Renal cortex interstitium (tissue), 15 donors: ENCODE data around the gene TSEN2. TPM values are rescaled to one million over a fixed set of nuclear protein-coding genes. Genes with fewer than 3 reads are reported as not detected.
"Not testable (repeated sequence)": the region's sequence is repeated elsewhere in the genome, so short reads cannot be mapped to it uniquely, and the experiment has no call there.

Experiments used
- DNase-seq, 11 donors: peaks; one replicate each; pipeline ENCODE4 v3.0.0-alpha.2; 2013; ENCODE audit warnings: low read depth in 9 of 11, low spot score in 4 of 11; ENCODE audit errors: extremely low read depth in 1 of 11
- long read RNA-seq, 16 experiments: transcript quantifications; one replicate each; lab custom pipeline, GENCODE V29; 2026
- polyA plus RNA-seq, 3 donors: library from polyadenylated mRNA; unstranded; fragments of 120-200 nt; gene quantifications; one replicate each; pipeline ENCODE4 v1.2.1, GENCODE V29; 2013; ENCODE audit not compliant: insufficient read length in 3 of 3

TSEN2 gene
- 10 to 100 TPM; 23.3 to 31.5 (median 24.0) TPM for polyA plus RNA-seq
- long read RNA-seq, donor 1, result 0 reads
- long read RNA-seq, donor 2, result 0 reads
- long read RNA-seq, donor 3, result 0 reads
- long read RNA-seq, donor 4, result 0 reads
- long read RNA-seq, donor 5, result 0 reads
- long read RNA-seq, donor 6, result 0 reads
- long read RNA-seq, donor 7, result 0 reads
- long read RNA-seq, donor 8, result 0 reads
- long read RNA-seq, donor 9, result 0 reads
- long read RNA-seq, donor 10, result 0 reads
- long read RNA-seq, donor 11, result 0 reads
- long read RNA-seq, donor 12, result 0 reads
- long read RNA-seq, donor 13, partial matches to known transcripts, result 0 of 1 reads
- long read RNA-seq, donor 13, other reads (novel, unspliced or antisense), result 0 of 1 reads
- long read RNA-seq, donor 14, partial matches to known transcripts, result 0 of 1 reads
- long read RNA-seq, donor 14, other reads (novel, unspliced or antisense), result 0 of 1 reads
- long read RNA-seq, donor 15, result 0 reads
- long read RNA-seq, donor 16, partial matches to known transcripts, result 0 of 2 reads
- long read RNA-seq, donor 16, other reads (novel, unspliced or antisense), result 0 of 2 reads

DNA sequence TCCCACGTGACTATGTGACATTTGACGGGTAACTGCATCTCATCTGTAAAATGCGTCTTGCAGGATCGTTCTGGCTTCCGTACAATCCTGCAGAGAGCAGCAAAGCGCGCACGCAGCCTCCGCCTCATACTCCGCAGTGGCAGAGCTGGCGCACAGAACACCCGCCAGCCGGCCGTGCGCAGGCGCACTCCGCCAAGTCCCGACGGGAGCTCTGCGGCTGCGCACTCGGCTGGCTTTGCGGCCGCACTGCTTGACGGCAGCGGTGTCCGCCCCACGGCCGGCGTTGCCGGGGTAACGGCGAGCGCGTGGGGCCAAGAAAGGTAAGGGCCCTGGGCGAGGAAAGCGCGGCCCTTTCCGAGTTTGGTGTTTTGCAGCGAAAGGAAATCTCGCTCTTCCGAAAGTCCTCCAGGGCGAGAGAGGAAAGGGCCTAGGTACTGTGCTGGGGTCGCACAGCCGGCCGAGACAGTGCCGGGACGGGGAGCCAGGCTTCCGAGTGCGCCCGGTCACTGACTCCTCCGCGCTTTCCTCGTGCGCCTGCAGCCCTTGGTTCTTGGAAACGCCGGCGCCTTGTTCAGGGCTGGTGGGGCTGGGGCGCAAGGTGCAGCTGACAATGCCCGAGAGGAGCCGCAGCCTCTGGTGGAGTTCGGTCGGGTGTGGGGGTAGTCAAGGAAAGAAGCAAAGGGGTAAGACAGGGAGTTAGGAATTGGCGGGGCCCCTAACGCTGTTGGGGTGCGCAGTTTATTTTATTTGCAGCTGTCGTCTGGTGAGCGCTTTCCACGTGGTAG, at the start of gene TSEN2:
Gene TSEN2, plus strand, starts transcription at position 283 of the 785 bp plus-strand sequence. CDS start 5,321 bp downstream, outside the sequence.
- peak; percentile 91 to 97 (median 93) for DNase-seq

- DNase-seq, result no peak
Measured at GRCh38 chr3:12436514-12437220, 47.6 kb upstream of the TSEN2 start.

DNA sequence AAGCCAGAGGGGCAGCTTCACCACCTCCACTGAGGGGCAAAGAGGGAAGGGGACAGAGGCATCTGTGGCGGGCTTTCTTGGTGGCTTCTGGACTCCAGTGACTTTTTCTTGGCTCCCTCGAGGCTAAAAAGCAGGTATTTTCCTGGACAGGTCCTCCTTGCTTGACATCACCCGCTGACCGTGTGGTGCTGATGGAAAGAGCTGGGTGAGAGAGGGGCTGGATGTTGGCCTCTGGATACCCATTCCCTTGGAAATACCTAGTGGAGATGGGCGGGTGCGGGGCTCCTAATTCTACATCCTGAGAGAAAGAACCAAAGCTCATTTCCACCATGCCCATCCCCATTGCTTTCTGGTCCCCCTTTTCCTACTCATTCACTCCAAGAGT, 47.1 kb upstream of the TSEN2 start:
- DNase-seq, result no peak

GRCh38 chr3:12437861-12438260, 46.4 kb upstream of the TSEN2 start:
- no peak for DNase-seq

DNA sequence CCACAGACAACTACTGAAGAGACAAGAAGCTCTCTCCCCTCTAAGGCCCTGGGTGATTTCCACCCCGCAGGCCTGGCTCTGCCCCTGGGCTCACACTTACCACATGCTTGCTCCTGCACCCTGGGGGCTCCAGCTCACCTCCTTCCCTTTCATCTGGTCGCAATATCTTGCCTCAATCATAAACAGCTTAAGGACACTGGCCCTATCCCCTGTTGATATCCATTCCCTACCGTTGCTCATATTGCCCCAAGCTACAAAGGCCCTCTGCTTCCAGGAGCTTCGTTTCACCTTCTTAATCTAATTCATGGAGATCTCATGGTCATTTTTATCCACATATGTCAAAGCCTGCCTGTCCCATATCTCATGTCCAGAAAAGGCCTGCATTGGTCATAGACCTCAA, 46.0 kb upstream of the TSEN2 start:
- DNase-seq, result no peak

GRCh38 chr3:12439161-12439940, 44.9 kb upstream of the TSEN2 start:
- no peak for DNase-seq

- no peak for DNase-seq
Measured at GRCh38 chr3:12440927-12441714, 43.2 kb upstream of the TSEN2 start.

GRCh38 chr3:12442654-12443501, 41.4 kb upstream of the TSEN2 start:
- DNase-seq, result no peak

- no peak for DNase-seq
Measured at GRCh38 chr3:12443781-12444522, 40.3 kb upstream of the TSEN2 start.

DNA sequence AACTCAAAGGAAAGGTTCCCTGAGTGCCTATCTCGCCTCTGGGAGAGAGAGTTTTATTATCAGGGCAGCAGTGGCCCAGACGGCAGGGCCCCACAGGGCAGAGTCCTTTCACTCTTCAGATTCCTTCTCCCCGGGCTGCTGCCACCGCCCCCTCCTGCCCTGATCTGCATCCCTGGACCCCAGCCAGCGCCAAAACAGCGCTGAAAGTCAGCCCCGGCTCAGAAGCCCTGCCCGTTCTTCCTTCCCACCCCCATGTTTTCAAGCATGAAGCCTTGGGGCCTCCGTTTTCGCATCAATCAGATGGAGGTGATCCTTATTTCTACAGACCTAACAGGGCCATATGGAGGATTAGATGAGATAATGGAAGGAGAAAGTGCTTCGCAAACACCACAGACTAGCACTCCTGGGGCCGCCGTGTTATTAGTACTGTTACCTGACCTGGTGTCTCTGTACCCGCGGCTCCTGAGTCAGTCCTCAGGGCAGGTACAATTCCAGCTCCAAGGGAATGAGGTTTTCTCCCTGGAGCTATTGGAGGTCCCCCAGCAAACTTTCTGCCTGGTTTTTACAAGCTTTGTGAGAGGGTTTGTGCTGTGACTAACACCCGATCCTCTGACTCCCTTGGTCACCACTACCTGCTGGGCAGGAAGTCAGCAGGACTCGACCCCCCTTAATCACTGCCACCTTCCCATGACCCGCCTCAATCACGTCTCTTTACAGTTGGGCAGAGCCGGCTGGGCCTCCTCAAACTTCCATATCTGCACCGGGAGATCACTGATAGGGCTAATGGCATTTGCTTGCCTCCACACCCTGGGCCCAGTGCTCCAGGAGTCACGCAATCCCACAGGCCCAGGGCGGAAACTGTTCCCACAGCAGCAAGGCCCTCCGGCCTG, 39.5 kb upstream of the TSEN2 start:
- DNase-seq, result peak in 1 of 11 donors; percentile 33

- no peak for DNase-seq
Measured at GRCh38 chr3:12445523-12446240, 38.6 kb upstream of the TSEN2 start.

DNA sequence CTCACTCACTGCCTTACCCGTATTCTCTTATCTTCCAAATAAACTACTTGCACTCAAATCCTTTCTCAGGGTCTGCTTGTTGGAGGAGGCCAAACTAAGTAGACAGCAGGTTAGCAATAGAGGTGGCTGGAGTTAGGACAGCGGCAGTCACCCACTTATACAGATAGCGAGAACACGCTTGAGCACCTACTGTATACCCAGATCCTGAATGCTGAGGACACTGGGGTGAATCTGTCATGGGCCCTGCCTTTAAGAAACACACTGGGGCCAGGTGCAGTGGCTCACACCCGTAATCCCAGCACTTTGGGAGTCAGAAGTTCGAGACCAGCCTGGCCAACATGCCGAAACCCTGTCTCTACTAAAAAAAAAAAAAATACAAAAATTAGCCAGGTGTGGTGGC, 38.0 kb upstream of the TSEN2 start:
- DNase-seq, result no peak

DNA sequence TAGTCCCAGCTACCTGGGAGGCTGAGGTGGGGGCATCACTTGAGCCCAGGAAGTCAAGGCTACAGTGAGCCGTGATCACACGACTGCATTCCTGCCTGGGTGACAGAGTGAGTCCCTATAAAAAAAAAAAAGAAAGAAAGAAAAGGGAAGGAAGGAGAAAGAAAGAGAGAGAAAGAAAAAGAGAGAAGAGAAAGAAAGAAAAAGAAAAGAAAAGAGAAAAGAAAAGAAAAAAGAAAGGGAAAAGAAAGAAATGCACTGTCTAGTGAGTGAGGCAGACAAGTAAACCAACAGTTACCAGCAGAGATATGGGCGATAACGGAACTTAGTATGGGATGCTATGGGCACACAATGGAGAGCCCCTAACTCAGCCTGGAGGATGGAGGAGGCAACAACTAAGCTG, 37.2 kb upstream of the TSEN2 start:
- no peak for DNase-seq

GRCh38 chr3:12448404-12449202, 35.7 kb upstream of the TSEN2 start:
- not testable (repeated sequence) for DNase-seq
